ENCODE data around the gene TADA1. TPM values are rescaled to one million over a fixed set of nuclear protein-coding genes. Genes with fewer than 3 reads are reported as not detected.
"Not testable (repeated sequence)": the region's sequence is repeated elsewhere in the genome, so short reads cannot be mapped to it uniquely, and the experiment has no call there.

The TADA1 gene
- total RNA-seq, 4 donors from 2014 or later, result 7.3 to 11.5 (median 8.0) TPM

GRCh38 chr1:166888373-166889111, 12.5 kb upstream of the TADA1 start:
- H3K4me1 ChIP-seq, result peaks cover 6 to 13% (median 11%) of the 10 kb centered on the region in 4 donors
- 88% methylated on average over 4 of the region's 4 CpGs for WGBS
- peak; percentile 80 for DNase-seq (ENCODE audit: extremely low spot score)
- intact Hi-C loops (cut with DNase I), result no loop called here
- H3K4me3 ChIP-seq, result no peak overlapping the region
- H3K27me3 ChIP-seq, result peaks cover 0 to 17% (median 10%) of the 10 kb centered on the region in 4 donors
- TF ChIP-seq POLR2A (IDR thresholded peaks at IDR 0.05; ENCODE audit: low read depth) (no peak), POLR2AphosphoS5 (IDR thresholded peaks at IDR 0.05) (no peak)
- H3K36me3 ChIP-seq, result no peaks in the 10 kb centered on the region
- H3K27ac ChIP-seq (replicated peaks in 1 of 4), result no peak overlapping the region
- H3K9me3 ChIP-seq, result no peaks in the 10 kb centered on the region

GRCh38 chr1:166884971-166885370, 8.9 kb upstream of the TADA1 start:
- peaks cover 6 to 9% (median 8%) of the 10 kb centered on the region in 4 donors for H3K4me1 ChIP-seq
- DNase-seq (ENCODE audit: extremely low spot score), result no peak
- peaks cover 0 to 24% (median 15%) of the 10 kb centered on the region in 4 donors for H3K27me3 ChIP-seq
- H3K27ac ChIP-seq (replicated peaks in 1 of 4), result no peak overlapping the region
- intact Hi-C loops (cut with DNase I), result no loop called here
- no peaks in the 10 kb centered on the region for H3K9me3 ChIP-seq
- H3K36me3 ChIP-seq, result no peaks in the 10 kb centered on the region
- no peak for TF ChIP-seq POLR2AphosphoS5 (IDR thresholded peaks at IDR 0.05)
- no peak for TF ChIP-seq CTCF (IDR thresholded peaks at IDR 0.05)
- TF ChIP-seq POLR2A (IDR thresholded peaks at IDR 0.05; ENCODE audit: low read depth), result no peak
- TF ChIP-seq EP300 (IDR thresholded peaks at IDR 0.05), result no peak
- H3K4me3 ChIP-seq, result no peak overlapping the region
- 86% methylated on average over 3 of the region's 3 CpGs for WGBS

- Histone ChIP-seq H3K4me3 (peak overlapping the region; percentile 22 to 35 (median 29)), H3K27ac (replicated peaks in 1 of 4) (no peak overlapping the region), H3K4me1 (peaks cover 6 to 9% (median 8%) of the 10 kb centered on the region in 4 donors), H3K9me3 (no peaks in the 10 kb centered on the region), H3K27me3 (peaks cover 0 to 24% (median 15%) of the 10 kb centered on the region in 4 donors), H3K36me3 (no peaks in the 10 kb centered on the region)
- intact Hi-C loops (cut with DNase I), result no loop called here
- TF ChIP-seq CTCF (IDR thresholded peaks at IDR 0.05) (peak; percentile 51 to 76 (median 64)), POLR2AphosphoS5 (IDR thresholded peaks at IDR 0.05) (no peak), POLR2A (IDR thresholded peaks at IDR 0.05; ENCODE audit: low read depth) (no peak), EP300 (IDR thresholded peaks at IDR 0.05) (no peak)
- 23% methylated on average over 4 of the region's 44 CpGs for WGBS
- DNase-seq (ENCODE audit: extremely low spot score), result no peak
These were observed 8.1 kb upstream of the TADA1 start for GRCh38 chr1:166884040-166884642.

GRCh38 chr1:166882893-166883292, 6.8 kb upstream of the TADA1 start:
- no peaks in the 10 kb centered on the region for H3K36me3 ChIP-seq
- WGBS, result 40% methylated on average over 2 of the region's 2 CpGs
- TF ChIP-seq POLR2AphosphoS5 (IDR thresholded peaks at IDR 0.05) (no peak), CTCF (IDR thresholded peaks at IDR 0.05) (no peak), EP300 (IDR thresholded peaks at IDR 0.05) (no peak), POLR2A (IDR thresholded peaks at IDR 0.05; ENCODE audit: low read depth) (no peak)
- no peak overlapping the region for H3K4me3 ChIP-seq
- DNase-seq (ENCODE audit: extremely low spot score), result no peak
- intact Hi-C loops (cut with DNase I), result no loop called here
- H3K4me1 ChIP-seq, result peaks cover 6 to 9% (median 8%) of the 10 kb centered on the region in 4 donors
- H3K27me3 ChIP-seq, result peaks cover 0 to 24% (median 15%) of the 10 kb centered on the region in 4 donors
- no peak overlapping the region for H3K27ac ChIP-seq (replicated peaks in 1 of 4)
- no peaks in the 10 kb centered on the region for H3K9me3 ChIP-seq

- WGBS, result 91% methylated on average over 21 of the region's 21 CpGs
- intact Hi-C loops (cut with DNase I), result not testable (repeated sequence)
These were observed 2.3 kb upstream of the TADA1 start for GRCh38 chr1:166878173-166878917.

More at GRCh38 chr1:166878173-166878917, 2.3 kb upstream of the TADA1 start:
- H3K27me3 ChIP-seq; H3K4me3 ChIP-seq; H3K27ac ChIP-seq (replicated peaks in 1 of 4); H3K9me3 ChIP-seq; H3K36me3 ChIP-seq: not testable (repeated sequence)
- peak; percentile 62 for DNase-seq (ENCODE audit: extremely low spot score)
- H3K4me1 ChIP-seq, result peaks cover 22 to 28% (median 25%) of the 10 kb centered on the region in 4 donors
